SU-DHL-6 (cell line): ENCODE data around the gene CLEC5A.

Source experiments
- CTCF ChIP-seq: fragments of 200-600 bp; sonication (generic); IDR thresholded peaks from one replicate; pipeline ENCODE4 v1.5.1; 2017; ENCODE audit warnings: antibody characterized with exemption, mild to moderate bottlenecking, low read length, moderate library complexity; ENCODE audit not compliant: insufficient read depth, poor library complexity, severe bottlenecking
- EZH2phosphoT487 ChIP-seq: fragments of 200-600 bp; sonication (generic), shearing (Covaris generic); conservative IDR thresholded peaks from 2 replicates; pipeline ENCODE4 v1.6.1; 2018; ENCODE audit warnings: mild to moderate bottlenecking, antibody characterized with exemption, low read length, moderate library complexity, mixed read lengths

- TF ChIP-seq CTCF: no peak
- no peak for TF ChIP-seq EZH2phosphoT487
Measured at GRCh38 chr7:141915565-141915964, 31.2 kb downstream of the CLEC5A start.
